LNCaP clone FGC (cell line): ENCODE results near the gene GNAT1.
A peak's percentile ranks its signal among the peaks of the same experiment; 100 is the strongest.

Experiments used
- DNase-seq: peaks from one replicate; pipeline ENCODE4 v3.0.0-alpha.2; 2011; ENCODE audit warnings: low read depth
- H3K4me3 ChIP-seq: 2 replicates; pipeline ENCODE4 v1.5.1; 2011; ENCODE audit warnings: mild to moderate bottlenecking, low read depth, low read length, control low read depth
- TF ChIP-seq, protein P1 (sequence below): IDR thresholded peaks from 2 replicates; pipeline ENCODE4 v1.5.1; 2012; ENCODE audit warnings: mild to moderate bottlenecking; ENCODE audit not compliant: control insufficient read depth, insufficient read depth; ENCODE audit errors: extremely low read depth

The GNAT1 gene

DNA sequence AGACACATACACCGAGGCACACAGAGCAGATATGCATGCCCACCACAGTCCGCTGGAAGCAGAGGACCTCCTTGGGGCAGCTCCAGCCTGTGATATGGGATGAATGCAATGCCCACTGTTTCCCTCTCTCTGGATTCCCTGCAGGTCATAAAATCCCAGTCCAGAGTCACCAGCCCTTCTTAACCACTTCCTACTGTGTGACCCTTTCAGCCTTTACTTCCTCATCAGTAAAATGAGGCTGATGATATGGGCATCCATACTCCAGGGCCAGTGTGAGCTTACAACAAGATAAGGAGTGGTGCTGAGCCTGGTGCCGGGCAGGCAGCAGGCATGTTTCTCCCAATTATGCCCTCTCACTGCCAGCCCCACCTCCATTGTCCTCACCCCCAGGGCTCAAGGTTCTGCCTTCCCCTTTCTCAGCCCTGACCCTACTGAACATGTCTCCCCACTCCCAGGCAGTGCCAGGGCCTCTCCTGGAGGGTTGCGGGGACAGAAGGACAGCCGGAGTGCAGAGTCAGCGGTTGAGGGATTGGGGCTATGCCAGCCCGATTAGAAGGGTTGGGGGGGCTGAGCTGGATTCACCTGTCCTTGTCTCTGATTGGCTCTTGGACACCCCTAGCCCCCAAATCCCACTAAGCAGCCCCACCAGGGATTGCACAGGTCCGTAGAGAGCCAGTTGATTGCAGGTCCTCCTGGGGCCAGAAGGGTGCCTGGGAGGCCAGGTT lies at the start of gene GNAT1:
GNAT1 (plus strand) TSS at position 675 of the 725 bp plus-strand sequence. CDS start 116 bp downstream, outside the sequence.
- DNase-seq = no peak
- H3K4me3 ChIP-seq = no peak within 1 kb of the TSS
- TF ChIP-seq, protein P1, sequence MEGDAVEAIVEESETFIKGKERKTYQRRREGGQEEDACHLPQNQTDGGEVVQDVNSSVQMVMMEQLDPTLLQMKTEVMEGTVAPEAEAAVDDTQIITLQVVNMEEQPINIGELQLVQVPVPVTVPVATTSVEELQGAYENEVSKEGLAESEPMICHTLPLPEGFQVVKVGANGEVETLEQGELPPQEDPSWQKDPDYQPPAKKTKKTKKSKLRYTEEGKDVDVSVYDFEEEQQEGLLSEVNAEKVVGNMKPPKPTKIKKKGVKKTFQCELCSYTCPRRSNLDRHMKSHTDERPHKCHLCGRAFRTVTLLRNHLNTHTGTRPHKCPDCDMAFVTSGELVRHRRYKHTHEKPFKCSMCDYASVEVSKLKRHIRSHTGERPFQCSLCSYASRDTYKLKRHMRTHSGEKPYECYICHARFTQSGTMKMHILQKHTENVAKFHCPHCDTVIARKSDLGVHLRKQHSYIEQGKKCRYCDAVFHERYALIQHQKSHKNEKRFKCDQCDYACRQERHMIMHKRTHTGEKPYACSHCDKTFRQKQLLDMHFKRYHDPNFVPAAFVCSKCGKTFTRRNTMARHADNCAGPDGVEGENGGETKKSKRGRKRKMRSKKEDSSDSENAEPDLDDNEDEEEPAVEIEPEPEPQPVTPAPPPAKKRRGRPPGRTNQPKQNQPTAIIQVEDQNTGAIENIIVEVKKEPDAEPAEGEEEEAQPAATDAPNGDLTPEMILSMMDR = no peak

DNA sequence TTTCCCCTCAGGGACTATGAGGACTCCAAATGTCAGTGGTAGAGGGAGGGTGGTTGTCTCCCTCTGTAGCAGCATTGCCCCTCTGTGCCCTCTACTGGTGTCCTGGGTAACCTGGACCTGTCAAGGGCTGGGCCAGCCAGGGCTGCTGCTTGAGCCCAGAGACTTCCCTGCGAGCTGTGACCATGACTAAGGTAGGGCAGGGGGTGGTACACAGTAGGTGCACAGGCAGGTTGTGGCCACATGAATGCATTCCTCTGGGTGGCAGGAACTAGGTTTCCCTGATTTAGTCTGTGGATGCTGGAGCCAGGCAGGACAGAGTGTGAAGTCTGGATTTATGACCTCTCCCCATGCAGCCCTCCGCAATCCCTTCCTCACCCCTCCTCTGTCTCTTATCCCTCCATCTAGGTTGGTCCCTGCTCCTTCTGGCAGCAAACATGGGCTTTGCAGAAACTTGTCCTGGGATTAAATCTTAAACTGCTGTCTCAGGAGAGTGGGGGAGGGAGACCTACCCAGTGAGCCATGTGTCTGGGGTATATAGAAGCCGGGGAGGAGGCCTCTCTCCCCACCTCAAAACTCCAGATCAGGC lies 45.0 kb upstream of the GNAT1 start:
- TF ChIP-seq, protein P1 = 0 out of 2 replicates have a peak, but pooled peaks have one; percentile 11
- DNase-seq = no peak
- no peak overlapping the region for H3K4me3 ChIP-seq

DNA sequence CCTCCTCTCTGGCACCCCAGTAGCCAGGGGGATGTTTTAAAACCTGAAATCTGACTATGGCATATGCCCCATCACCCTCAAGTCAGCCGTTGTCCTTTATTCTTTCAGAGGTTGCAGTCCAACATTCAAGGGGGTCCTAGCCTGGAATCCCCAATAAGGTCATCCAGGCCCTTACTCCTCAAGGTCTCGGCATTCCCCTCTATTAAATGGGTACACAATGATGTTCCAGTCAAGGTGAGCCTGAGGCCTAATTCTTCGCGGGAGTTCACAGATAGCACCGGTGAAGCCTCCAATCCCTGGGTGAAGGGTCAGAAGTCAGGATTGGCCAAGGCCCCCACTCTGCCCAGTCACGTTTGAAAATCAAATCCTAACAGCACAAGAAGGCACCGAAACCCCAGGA lies 44.4 kb upstream of the GNAT1 start:
- TF ChIP-seq, protein P1 = no peak
- no peak for DNase-seq
- H3K4me3 ChIP-seq = no peak overlapping the region

DNA sequence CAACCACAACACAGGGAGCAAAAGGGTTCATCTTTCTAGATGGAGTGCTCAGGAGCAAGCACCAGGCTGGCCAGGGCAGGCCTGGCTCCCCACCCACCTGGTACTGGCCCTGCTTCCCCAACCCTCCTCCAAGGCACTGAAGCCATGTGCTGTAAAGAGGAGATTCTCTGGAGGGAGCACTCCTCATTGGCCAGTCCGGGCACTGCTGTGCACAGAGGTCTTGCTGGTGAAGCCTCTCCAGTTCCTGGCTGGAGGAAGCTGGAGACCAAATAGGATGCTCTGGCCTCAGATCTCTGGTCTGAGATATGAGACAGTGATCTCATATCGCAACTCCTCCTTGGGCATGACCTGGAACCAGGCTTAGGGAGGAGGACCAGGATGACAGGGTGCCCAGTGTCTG lies 44.0 kb upstream of the GNAT1 start:
- DNase-seq = no peak
- TF ChIP-seq, protein P1 = no peak
- H3K4me3 ChIP-seq = no peak overlapping the region

DNA sequence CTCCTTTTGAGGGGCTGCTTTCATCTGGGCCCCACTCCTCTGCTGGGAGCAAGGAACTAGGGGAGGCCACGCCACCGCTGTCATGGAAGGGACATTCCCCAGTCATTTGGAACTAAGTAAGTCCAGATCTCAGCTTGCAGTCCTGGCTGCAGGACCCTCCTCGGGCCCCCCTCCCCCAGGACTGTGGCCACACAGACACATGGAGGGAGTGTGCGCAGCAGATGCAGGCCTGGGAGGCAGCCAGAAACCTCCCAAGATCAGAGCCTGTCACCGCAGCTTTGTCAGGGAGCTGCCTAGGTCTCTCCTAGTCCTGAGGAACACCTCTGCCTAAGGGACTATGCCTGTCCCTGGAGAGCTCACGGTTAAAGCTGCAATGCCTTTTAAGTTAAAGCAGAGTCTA lies 43.5 kb upstream of the GNAT1 start:
- DNase-seq = no peak
- TF ChIP-seq, protein P1 = no peak
- no peak overlapping the region for H3K4me3 ChIP-seq

DNA sequence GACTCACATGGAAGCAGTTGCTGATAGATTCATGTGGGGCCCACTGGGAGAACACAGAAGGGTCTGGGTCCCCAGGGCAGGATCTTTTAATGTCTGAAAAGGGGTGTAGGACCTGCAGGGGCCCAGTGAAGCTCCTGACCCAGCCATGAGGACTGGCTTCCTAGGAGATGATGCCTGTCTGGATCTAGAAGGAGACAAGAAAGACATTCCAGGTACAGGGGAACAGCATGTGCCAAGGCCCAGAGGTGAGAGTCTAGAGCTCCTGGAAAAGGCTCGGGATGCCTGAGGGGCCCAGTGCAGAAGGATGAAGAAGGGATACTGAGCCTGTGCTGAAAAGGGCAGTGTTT lies 41.0 kb upstream of the GNAT1 start:
- TF ChIP-seq, protein P1 = no peak
- no peak for DNase-seq
- H3K4me3 ChIP-seq = no peak overlapping the region
